Panc1 (cell line): ENCODE data around the gene PLCH2. TPM values are rescaled to one million over a fixed set of nuclear protein-coding genes. Genes with fewer than 3 reads are reported as not detected.

Experiments used
- ATAC-seq: fragments of 200-7000 bp; cut with Tn5 transposase; 2 replicates; pipeline ENCODE4 v1.9.1; 2020; ENCODE audit warnings: mild to moderate bottlenecking, moderate library complexity
- BruUV-seq: library from RNA; stranded (reverse); fragments of 400-500 nt; replicated peaks from 2 replicates; lab custom pipeline; 2021; lab: Mats Ljungman, UMichigan
- CTCF ChIA-PET: fragments of 300-600 bp; sonication (Branson Sonifier 250); formaldehyde crosslinking; loops from one replicate; lab custom pipeline; 2022; ENCODE audit warnings: antibody characterized with exemption; lab: Charles Lee
- POLR2A ChIA-PET: fragments of 300-600 bp; sonication (Branson Sonifier 250); formaldehyde crosslinking; loops from one replicate; lab custom pipeline; 2022; ENCODE audit warnings: antibody characterized with exemption; lab: Charles Lee
- DNase-seq: peaks from one replicate; pipeline ENCODE4 v3.0.0-alpha.2; 2010; ENCODE audit warnings: low read depth, low spot score
- H3K27ac ChIP-seq: 2 replicates; pipeline ENCODE4 v1.5.1; 2011; ENCODE audit warnings: mild to moderate bottlenecking, low read length, inconsistent platforms
- H3K27me3 ChIP-seq: fragments of 200-500 bp; sonication (Bioruptor generic); 2 replicates; pipeline ENCODE4 v1.6.0; 2014; ENCODE audit warnings: low read length, inconsistent platforms; ENCODE audit not compliant: control insufficient read depth, insufficient read depth
- H3K36me3 ChIP-seq: fragments of 200-500 bp; sonication (Bioruptor generic); 2 replicates; pipeline ENCODE4 v1.5.1; 2014; ENCODE audit warnings: inconsistent platforms, mild to moderate bottlenecking, low read length, moderate library complexity; ENCODE audit not compliant: control insufficient read depth, insufficient read depth
- H3K4me1 ChIP-seq: 2 replicates; pipeline ENCODE4 v1.5.1; 2011; ENCODE audit warnings: inconsistent platforms, mild to moderate bottlenecking, low read length, moderate library complexity; ENCODE audit not compliant: control insufficient read depth, insufficient read depth
- H3K4me3 ChIP-seq, 2 experiments: 2 replicates each; pipeline ENCODE4 v1.5.1; 2011 to 2012; ENCODE audit warnings: low read depth in 2 of 2, low read length in 2 of 2, mild to moderate bottlenecking in 2 of 2, inconsistent platforms in 1 of 2, moderate library complexity in 1 of 2
- H3K9me3 ChIP-seq: fragments of 200-500 bp; sonication (Bioruptor generic); 2 replicates; pipeline ENCODE4 v1.5.1; 2014; ENCODE audit warnings: low read depth, mild to moderate bottlenecking, inconsistent platforms, low read length, moderate library complexity; ENCODE audit not compliant: control insufficient read depth, insufficient read depth
- CTCF ChIP-seq: fragments of 450-650 bp; IDR thresholded peaks from 2 replicates; pipeline ENCODE4 v1.5.1; 2017; ENCODE audit warnings: mild to moderate bottlenecking
- POLR2AphosphoS5 ChIP-seq: IDR thresholded peaks from 2 replicates; pipeline ENCODE4 v1.6.1; 2012; ENCODE audit warnings: mild to moderate bottlenecking, low read depth, low read length, moderate library complexity
- REST ChIP-seq, 2 experiments: IDR thresholded peaks; 2 replicates each; pipeline ENCODE4 v1.6.1; 2011 to 2012; ENCODE audit warnings: low read depth in 2 of 2, control low read depth in 1 of 2, low read length in 1 of 2, mild to moderate bottlenecking in 1 of 2, moderate library complexity in 1 of 2; ENCODE audit not compliant: insufficient read depth in 1 of 2
- SIN3A ChIP-seq: IDR thresholded peaks from 2 replicates; pipeline ENCODE4 v1.6.1; 2012; ENCODE audit warnings: low read depth, mild to moderate bottlenecking, low read length, moderate library complexity, borderline replicate concordance; ENCODE audit not compliant: insufficient read depth
- TCF7L2 ChIP-seq: IDR thresholded peaks from 2 replicates; pipeline ENCODE4 v1.6.1; 2011; ENCODE audit warnings: mild to moderate bottlenecking, low read depth, low read length, inconsistent platforms
- in situ Hi-C: cut with HindIII; loops from 2 replicates; pipeline ENCODE4 v1.10.0; 2016; ENCODE audit warnings: low sequenced_read_pairs, low pct_unique_long_range_greater_than_20kb
- intact Hi-C: fragments of 100-400 bp; cut with micrococcal nuclease; formaldehyde crosslinking; loops from one replicate; pipeline ENCODE4 v1.10.0; 2022; ENCODE audit not compliant: unreplicated experiment
- total RNA-seq: library from RNA; stranded (reverse); gene quantifications from one replicate; pipeline ENCODE4 v1.2.1, GENCODE V29; 2021; ENCODE audit not compliant: unreplicated experiment

PLCH2 gene
- total RNA-seq, 1 experiment from 2014 or later = 41.2 TPM

GRCh38 chr1:2528611-2528965 lies 52.5 kb downstream of the PLCH2 start:
- no peaks in the 10 kb centered on the region for H3K27me3 ChIP-seq
- intact Hi-C loops (no loop called here), in situ Hi-C loops (no loop called here)
- TF ChIP-seq TCF7L2 (no peak), SIN3A (no peak), CTCF (no peak), REST (IDR thresholded peaks at IDR 0.05; ENCODE audit: insufficient read depth in 1 of 2, low read depth in 2 of 2, low read length in 1 of 2) (no peak), POLR2AphosphoS5 (no peak)
- no peak overlapping the region for H3K27ac ChIP-seq
- H3K36me3 ChIP-seq = no peaks in the 10 kb centered on the region; the same call in 1 of the 2 replicates
- ATAC-seq (no peak), DNase-seq (no peak)
- H3K9me3 ChIP-seq = no peaks in the 10 kb centered on the region
- POLR2A ChIA-PET = no interaction called here
- BruUV-seq = no TSS peak
- peaks cover 46% of the 10 kb centered on the region for H3K4me1 ChIP-seq
- CTCF ChIA-PET = no interaction called here
- H3K4me3 ChIP-seq = no peak overlapping the region

- Histone ChIP-seq H3K27me3 (no peaks in the 10 kb centered on the region), H3K9me3 (no peaks in the 10 kb centered on the region), H3K4me1 (peaks cover 46% of the 10 kb centered on the region), H3K4me3 (peak overlapping the region in 1 of 2 experiments; percentile 26; a peak in 1 of 4 replicates), H3K27ac (peak overlapping the region; percentile 31; the same call in 1 of the 2 replicates), H3K36me3 (no peaks in the 10 kb centered on the region; the same call in 1 of the 2 replicates)
- intact Hi-C loops (no loop called here), in situ Hi-C loops (no loop called here)
- DNase-seq = no peak
- POLR2A ChIA-PET = no interaction called here
- no peak for TF ChIP-seq SIN3A
- no peak for TF ChIP-seq TCF7L2
- no peak for TF ChIP-seq POLR2AphosphoS5
- no peak; the same call in 1 of the 2 replicates for TF ChIP-seq CTCF
- TF ChIP-seq REST (IDR thresholded peaks at IDR 0.05; ENCODE audit: insufficient read depth in 1 of 2, low read depth in 2 of 2, low read length in 1 of 2) = no peak
- BruUV-seq = no TSS peak
- peak; percentile 9 for ATAC-seq
- CTCF ChIA-PET = no interaction called here
These were observed 53.1 kb downstream of the PLCH2 start for GRCh38 chr1:2528966-2529783.
